Endothelial cell of umbilical vein (primary cell): ENCODE data around the gene CAMK2D. TPM values are rescaled to one million over a fixed set of nuclear protein-coding genes. Genes with fewer than 3 reads are reported as not detected.

Source experiments
- BruUV-seq: library from RNA; stranded (reverse); fragments of 400-500 nt; replicated peaks from 2 replicates; lab custom pipeline; 2021; lab: Mats Ljungman, UMichigan
- CTCF ChIA-PET: fragments of 300-600, 350-600 bp; sonication (Branson Sonifier 250); formaldehyde crosslinking; loops from one replicate; lab custom pipeline; 2021; ENCODE audit warnings: antibody characterized with exemption, inconsistent platforms; lab: Charles Lee
- POLR2A ChIA-PET: fragments of 300-600, 350-600 bp; sonication (Branson Sonifier 250); formaldehyde crosslinking; loops from one replicate; lab custom pipeline; 2021; ENCODE audit warnings: antibody characterized with exemption, inconsistent platforms; lab: Charles Lee
- DNase-seq: peaks from one replicate; pipeline ENCODE4 v3.0.0-alpha.2; 2011; ENCODE audit warnings: low read depth, low spot score
- FAIRE-seq: peaks from 2 replicates; lab custom pipeline; 2011; peaks lifted over from hg19 to GRCh38; lab: Jason Lieb, UNC
- H2AFZ ChIP-seq: 2 replicates; pipeline ENCODE4 v1.6.0; 2012; ENCODE audit warnings: low read depth, low read length, control low read depth, inconsistent platforms
- H3K27ac ChIP-seq: 2 replicates; pipeline ENCODE4 v1.5.1; 2011; ENCODE audit warnings: low read depth, mild to moderate bottlenecking, control low read depth, low read length, moderate library complexity; ENCODE audit not compliant: insufficient read depth
- H3K27me3 ChIP-seq, 2 experiments: 2 replicates each; pipeline versions ENCODE4 v1.6.0 to v1.6.1; 2011; ENCODE audit warnings: low read length in 2 of 2, mixed read lengths in 1 of 2; ENCODE audit not compliant: control insufficient read depth in 2 of 2, insufficient read depth in 2 of 2
- H3K36me3 ChIP-seq, 2 experiments: 2 replicates in 1 of 2; 3 replicates in 1 of 2; pipeline ENCODE4 v1.5.1; 2011; ENCODE audit warnings: low read length in 2 of 2, mild to moderate bottlenecking in 1 of 2, moderate library complexity in 1 of 2; ENCODE audit not compliant: control insufficient read depth in 2 of 2, insufficient read depth in 2 of 2; ENCODE audit errors: extremely low read depth in 1 of 2
- H3K4me1 ChIP-seq: 3 replicates; pipeline ENCODE4 v1.5.1; 2011; ENCODE audit warnings: mild to moderate bottlenecking, low read length; ENCODE audit not compliant: control insufficient read depth, insufficient read depth; ENCODE audit errors: extremely low read depth
- H3K4me2 ChIP-seq: 2 replicates; pipeline ENCODE4 v1.6.1; 2011; ENCODE audit warnings: low read length, control low read depth, mixed read lengths; ENCODE audit not compliant: insufficient read depth
- H3K4me3 ChIP-seq, 3 experiments: fragments of 200-600 bp in 1 of 3; sonication (generic), shearing (Covaris generic) in 1 of 3; replicated peaks in 1 of 3; 2 replicates each; pipeline ENCODE4 v1.5.1; 2011 to 2016; ENCODE audit warnings: control low read depth in 3 of 3, low read length in 3 of 3, mild to moderate bottlenecking in 2 of 3, inconsistent platforms in 1 of 3, low read depth in 1 of 3, moderate library complexity in 1 of 3; ENCODE audit not compliant: insufficient read depth in 1 of 3
- H3K79me2 ChIP-seq: 2 replicates; pipeline ENCODE4 v1.6.0; 2012; ENCODE audit warnings: low read length, inconsistent platforms; ENCODE audit not compliant: control insufficient read depth, insufficient read depth
- H3K9ac ChIP-seq: replicated peaks from 2 replicates; pipeline ENCODE3; 2011; ENCODE audit warnings: low read length, control low read depth; ENCODE audit not compliant: insufficient read depth; ENCODE audit errors: extremely low read depth
- H3K9me1 ChIP-seq: replicated peaks from 3 replicates; pipeline ENCODE4 v1.6.0; 2011; ENCODE audit warnings: mild to moderate bottlenecking, low read length; ENCODE audit not compliant: control insufficient read depth, insufficient read depth; ENCODE audit errors: extremely low read depth
- H3K9me3 ChIP-seq: replicated peaks from 2 replicates; pipeline ENCODE4 v1.5.1; 2012; ENCODE audit warnings: low read length, inconsistent platforms; ENCODE audit not compliant: control insufficient read depth, insufficient read depth
- H4K20me1 ChIP-seq: replicated peaks from 2 replicates; pipeline ENCODE3; 2011; ENCODE audit warnings: mild to moderate bottlenecking, low read length; ENCODE audit not compliant: control insufficient read depth, insufficient read depth; ENCODE audit errors: extremely low read depth
- EZH2 ChIP-seq: IDR thresholded peaks from 2 replicates; pipeline ENCODE4 v1.6.1; 2012; ENCODE audit warnings: borderline replicate concordance, low read depth, mild to moderate bottlenecking, moderate library complexity, low read length, inconsistent platforms; ENCODE audit not compliant: severe bottlenecking
- FOS ChIP-seq: IDR thresholded peaks from 2 replicates; pipeline ENCODE4 v1.6.1; 2011; ENCODE audit warnings: mild to moderate bottlenecking, low read length, moderate library complexity, borderline replicate concordance; ENCODE audit not compliant: insufficient read depth
- GATA2 ChIP-seq: IDR thresholded peaks from 2 replicates; pipeline ENCODE4 v1.7.0; 2011; ENCODE audit warnings: low read depth, mild to moderate bottlenecking, moderate library complexity, mixed read lengths, low read length; ENCODE audit not compliant: insufficient read length, insufficient read depth
- JUN ChIP-seq: IDR thresholded peaks from 2 replicates; pipeline ENCODE4 v1.6.1; 2011; ENCODE audit warnings: borderline replicate concordance, low read depth; ENCODE audit not compliant: insufficient read length, insufficient read depth
- MYC ChIP-seq: IDR thresholded peaks from one replicate; pipeline ENCODE4 v1.6.1; 2011; ENCODE audit warnings: mild to moderate bottlenecking, low read depth, low read length
- POLR2A ChIP-seq: IDR thresholded peaks from 2 replicates; pipeline ENCODE4 v1.6.1; 2012; ENCODE audit warnings: low read depth, mild to moderate bottlenecking, control low read depth, low read length
- POLR2AphosphoS5 ChIP-seq: IDR thresholded peaks from 2 replicates; pipeline ENCODE4 v1.6.1; 2012; ENCODE audit warnings: low read depth, mild to moderate bottlenecking, control low read depth, low read length, moderate library complexity; ENCODE audit not compliant: insufficient read depth
- dilution Hi-C: fragments of 300-500 bp; cut with MboI; formaldehyde crosslinking; loops from one replicate; pipeline ENCODE4 v1.15.0; 2019; ENCODE audit warnings: low sequenced_read_pairs; ENCODE audit not compliant: extremely low pct_ligation_motif_present
- intact Hi-C: fragments of 100-400 bp; cut with micrococcal nuclease; formaldehyde crosslinking; loops from one replicate; pipeline ENCODE4 v1.10.0; 2022
- polyA plus RNA-seq, 4 experiments: library from polyadenylated mRNA; depleted of rRNA in 3 of 4; stranded (reverse) in 3 of 4; unstranded in 1 of 4; fragments of >200 nt; gene quantifications; 2 replicates each; pipeline versions ENCODE4 v1.2.1 to v1.2.3, GENCODE V29; 2011 to 2012; ENCODE audit warnings: missing spikeins in 1 of 4
- total RNA-seq: library from RNA; stranded (reverse); gene quantifications from 2 replicates; pipeline ENCODE4 v1.2.3, GENCODE V29; 2021
- TF ChIP-seq, protein P1 (sequence below), 2 donors: IDR thresholded peaks; 1 replicate in 1 of 2; 2 replicates in 1 of 2; pipeline ENCODE4 v1.5.1; 2011; ENCODE audit warnings: low read length in 2 of 2, mild to moderate bottlenecking in 2 of 2, moderate library complexity in 2 of 2, control low read depth in 1 of 2, inconsistent platforms in 1 of 2, low read depth in 1 of 2; ENCODE audit not compliant: insufficient read depth in 1 of 2; ENCODE audit errors: extremely low read depth in 1 of 2
- TF ChIP-seq, protein P2 (sequence below): IDR thresholded peaks from 2 replicates; pipeline ENCODE4 v1.6.1; 2011; ENCODE audit not compliant: insufficient read depth, insufficient read length

Gene CAMK2D
- total and polyA plus RNA-seq, 2 donors (not counting 3 experiments of a cell fraction or from before 2014, with no cell fraction given): 10.4 to 30.7 TPM

DNA sequence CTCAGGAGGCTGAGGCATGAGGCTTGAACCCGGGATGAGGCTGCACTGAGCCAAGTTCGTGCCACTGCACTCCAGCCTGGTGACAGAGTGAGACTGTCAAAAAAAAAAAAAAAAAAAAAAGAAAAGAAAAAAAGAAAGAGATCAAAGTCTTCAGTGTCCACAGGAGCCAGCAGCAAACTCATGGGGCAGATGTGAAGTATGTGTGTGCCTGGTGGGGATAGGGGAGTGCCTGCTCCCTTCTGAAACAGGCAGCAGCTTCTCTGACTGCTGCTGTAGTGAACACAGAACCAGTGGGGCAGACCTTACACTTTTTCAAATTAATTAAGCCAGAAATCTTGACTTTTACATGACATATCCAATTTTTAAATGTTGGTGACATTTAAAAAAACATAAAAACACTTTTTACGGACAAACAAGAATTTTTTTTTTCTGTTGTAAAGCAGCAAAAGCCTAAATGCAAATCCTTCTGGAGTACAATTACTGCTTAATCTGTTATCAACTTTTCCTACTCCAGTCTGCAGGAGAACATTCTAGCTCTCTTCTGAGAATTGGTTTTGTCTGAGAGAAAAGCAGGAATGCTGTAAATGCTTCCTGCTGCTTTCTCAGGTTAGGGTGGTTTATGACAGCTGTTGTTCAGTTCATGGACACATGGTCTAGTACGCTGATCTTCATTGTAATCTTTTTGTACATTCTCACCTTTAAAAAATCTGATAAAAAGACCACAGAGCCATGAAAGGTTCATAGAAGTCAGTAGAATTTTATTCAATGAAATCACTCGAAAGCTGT is 311.1 kb downstream of the CAMK2D start:
- CTCF ChIA-PET: no interaction called here
- TF ChIP-seq, protein P1, sequence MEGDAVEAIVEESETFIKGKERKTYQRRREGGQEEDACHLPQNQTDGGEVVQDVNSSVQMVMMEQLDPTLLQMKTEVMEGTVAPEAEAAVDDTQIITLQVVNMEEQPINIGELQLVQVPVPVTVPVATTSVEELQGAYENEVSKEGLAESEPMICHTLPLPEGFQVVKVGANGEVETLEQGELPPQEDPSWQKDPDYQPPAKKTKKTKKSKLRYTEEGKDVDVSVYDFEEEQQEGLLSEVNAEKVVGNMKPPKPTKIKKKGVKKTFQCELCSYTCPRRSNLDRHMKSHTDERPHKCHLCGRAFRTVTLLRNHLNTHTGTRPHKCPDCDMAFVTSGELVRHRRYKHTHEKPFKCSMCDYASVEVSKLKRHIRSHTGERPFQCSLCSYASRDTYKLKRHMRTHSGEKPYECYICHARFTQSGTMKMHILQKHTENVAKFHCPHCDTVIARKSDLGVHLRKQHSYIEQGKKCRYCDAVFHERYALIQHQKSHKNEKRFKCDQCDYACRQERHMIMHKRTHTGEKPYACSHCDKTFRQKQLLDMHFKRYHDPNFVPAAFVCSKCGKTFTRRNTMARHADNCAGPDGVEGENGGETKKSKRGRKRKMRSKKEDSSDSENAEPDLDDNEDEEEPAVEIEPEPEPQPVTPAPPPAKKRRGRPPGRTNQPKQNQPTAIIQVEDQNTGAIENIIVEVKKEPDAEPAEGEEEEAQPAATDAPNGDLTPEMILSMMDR (IDR thresholded peaks at IDR 0.05; ENCODE audit: extremely low read depth in 1 of 2, insufficient read depth in 1 of 2, low read depth in 1 of 2, low read length in 2 of 2): no peak
- TF ChIP-seq JUN (no peak), FOS (no peak), EZH2 (no peak), GATA2 (no peak), POLR2AphosphoS5 (no peak), MYC (no peak), POLR2A (no peak)
- TF ChIP-seq, protein P2, sequence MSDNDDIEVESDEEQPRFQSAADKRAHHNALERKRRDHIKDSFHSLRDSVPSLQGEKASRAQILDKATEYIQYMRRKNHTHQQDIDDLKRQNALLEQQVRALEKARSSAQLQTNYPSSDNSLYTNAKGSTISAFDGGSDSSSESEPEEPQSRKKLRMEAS: no peak
- no TSS peak for BruUV-seq
- Histone ChIP-seq H3K9me1 (no peaks in the 10 kb centered on the region), H3K9ac (no peak overlapping the region), H3K4me3 (no peak overlapping the region), H3K79me2 (no peaks in the 10 kb centered on the region), H3K27ac (no peak overlapping the region), H3K27me3 (no peaks in the 10 kb centered on the region), H4K20me1 (no peaks in the 10 kb centered on the region), H2AFZ (no peak overlapping the region), H3K9me3 (no peaks in the 10 kb centered on the region), H3K4me2 (no peak overlapping the region), H3K4me1 (peaks cover 24% of the 10 kb centered on the region), H3K36me3 (no peaks in the 10 kb centered on the region)
- FAIRE-seq (no peak), DNase-seq (no peak)
- intact Hi-C loops (loop anchor here (5.0 kb wide), 1 partner anchor 312 kb away; the partner anchor contains the start of gene CAMK2D), dilution Hi-C loops (no loop called here)
- POLR2A ChIA-PET: no interaction called here
